ENCODE measurements around the gene PRAMEF12.
"Not testable (repeated sequence)": the region's sequence is repeated elsewhere in the genome, so short reads cannot be mapped to it uniquely, and the experiment has no call there.

The PRAMEF12 gene

GRCh38 chr1:12773438-12773837 is at the start of gene PRAMEF12:
PRAMEF12 (plus strand) TSS chr1:12773738; CDS start chr1:12774868, 1,130 bp downstream.
- no peak within 1 kb of the TSS for H3K4me3 Mint-ChIP-seq
- peaks cover 31 to 53% of the 10 kb centered on the region in 2 donors for H3K27me3 Mint-ChIP-seq
- H3K36me3 Mint-ChIP-seq: no peaks in the 10 kb centered on the region
- no peaks in the 10 kb centered on the region for H3K9me3 Mint-ChIP-seq
- no peaks in the 10 kb centered on the region for H3K4me1 Mint-ChIP-seq
- DNase-seq (no peak), ATAC-seq (replicated peaks) (no peak)
- H3K27ac Mint-ChIP-seq: no peak within 1 kb of the TSS

DNA sequence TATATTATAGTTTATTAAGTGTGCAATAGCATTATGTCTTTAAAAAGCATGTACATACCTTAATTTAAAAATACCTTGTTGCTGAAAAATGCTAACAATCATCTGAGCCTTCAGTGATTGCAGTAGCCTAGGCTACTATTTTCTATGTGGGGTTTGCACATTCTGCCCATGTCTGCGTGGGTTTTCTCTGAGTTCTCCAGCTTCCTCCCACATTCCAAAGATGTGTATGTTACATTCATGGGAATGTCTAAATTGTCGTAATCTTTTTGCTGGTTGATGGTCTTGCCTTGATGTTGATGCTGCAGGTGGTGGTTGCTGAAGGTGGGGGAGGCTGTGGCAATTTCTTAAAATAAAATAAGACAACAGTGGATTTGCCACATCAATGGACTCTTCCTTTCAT is 45.1 kb upstream of the PRAMEF12 start:
- peaks cover 0 to 3% of the 10 kb centered on the region in 2 donors for H3K36me3 Mint-ChIP-seq
- H3K9me3 Mint-ChIP-seq: peaks cover 6 to 26% of the 10 kb centered on the region in 2 donors
- peaks cover 24 to 29% of the 10 kb centered on the region in 2 donors for H3K27me3 Mint-ChIP-seq
- no peak overlapping the region for H3K27ac Mint-ChIP-seq
- no peaks in the 10 kb centered on the region for H3K4me1 Mint-ChIP-seq
- DNase-seq: no peak
- H3K4me3 Mint-ChIP-seq: no peak overlapping the region
- no peak for ATAC-seq (replicated peaks)

DNA sequence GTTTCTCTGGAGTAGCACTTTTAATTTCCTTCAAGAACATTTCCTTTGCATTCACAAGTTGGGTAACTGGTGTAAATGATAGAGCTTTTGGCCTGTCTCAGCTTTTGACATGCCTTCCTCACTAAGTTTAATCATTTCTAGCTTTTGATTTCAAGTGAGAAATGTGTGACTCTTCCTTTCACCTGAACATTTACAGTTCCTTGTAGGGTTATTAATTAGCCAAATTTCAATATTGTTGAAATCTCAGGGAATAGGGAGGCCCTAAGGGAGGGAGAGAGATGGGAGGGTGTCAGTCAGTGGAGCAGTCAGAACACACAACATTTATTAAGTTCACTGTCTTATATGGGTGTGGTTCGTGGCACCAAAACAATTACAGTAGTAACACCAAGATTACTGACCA is 43.4 kb upstream of the PRAMEF12 start:
- H3K27ac Mint-ChIP-seq: no peak overlapping the region
- no peaks in the 10 kb centered on the region for H3K4me1 Mint-ChIP-seq

DNA sequence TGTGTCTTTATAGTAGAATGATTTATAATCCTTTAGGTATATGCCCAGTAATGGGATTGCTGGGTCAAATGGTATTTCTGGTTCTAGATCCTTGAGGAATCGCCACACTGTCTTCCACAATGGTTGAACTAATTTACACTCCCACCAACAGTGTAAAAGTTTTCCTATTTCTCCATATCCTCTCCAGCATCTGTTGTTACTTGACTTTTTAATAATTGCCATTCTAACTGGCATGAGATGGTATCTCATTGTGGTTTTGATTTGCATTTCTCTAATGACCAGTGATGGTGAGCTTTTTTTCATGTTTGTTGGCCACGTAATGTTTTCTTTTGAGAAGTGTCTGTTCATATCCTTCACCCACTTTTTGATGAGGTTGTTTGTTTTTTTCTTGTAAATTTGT is 42.5 kb upstream of the PRAMEF12 start:
- H3K4me1 Mint-ChIP-seq; H3K27ac Mint-ChIP-seq; H3K36me3 Mint-ChIP-seq; ATAC-seq (replicated peaks); H3K4me3 Mint-ChIP-seq; DNase-seq: not testable (repeated sequence)
- Mint-ChIP-seq H3K9me3 (peaks cover 6 to 30% of the 10 kb centered on the region in 2 donors), H3K27me3 (peaks cover 21 to 25% of the 10 kb centered on the region in 2 donors)

More for the DNA sequence above, 43.4 kb upstream of the PRAMEF12 start:
- DNase-seq: no peak
- Mint-ChIP-seq H3K36me3 (peaks cover 0 to 3% of the 10 kb centered on the region in 2 donors), H3K9me3 (peaks cover 6 to 30% of the 10 kb centered on the region in 2 donors), H3K4me3 (no peak overlapping the region), H3K27me3 (peaks cover 25 to 26% of the 10 kb centered on the region in 2 donors)
- ATAC-seq (replicated peaks): no peak

- no peak for ATAC-seq (replicated peaks)
- no peak overlapping the region for H3K27ac Mint-ChIP-seq
- no peak overlapping the region for H3K4me3 Mint-ChIP-seq
- no peaks in the 10 kb centered on the region for H3K4me1 Mint-ChIP-seq
- DNase-seq: no peak
- H3K27me3 Mint-ChIP-seq: peaks cover 42 to 49% of the 10 kb centered on the region in 2 donors
- H3K36me3 Mint-ChIP-seq: peaks cover 2 to 3% of the 10 kb centered on the region in 2 donors
- H3K9me3 Mint-ChIP-seq: peaks cover 15 to 38% of the 10 kb centered on the region in 2 donors
Measured at GRCh38 chr1:12734651-12735050, 38.9 kb upstream of the PRAMEF12 start.

DNA sequence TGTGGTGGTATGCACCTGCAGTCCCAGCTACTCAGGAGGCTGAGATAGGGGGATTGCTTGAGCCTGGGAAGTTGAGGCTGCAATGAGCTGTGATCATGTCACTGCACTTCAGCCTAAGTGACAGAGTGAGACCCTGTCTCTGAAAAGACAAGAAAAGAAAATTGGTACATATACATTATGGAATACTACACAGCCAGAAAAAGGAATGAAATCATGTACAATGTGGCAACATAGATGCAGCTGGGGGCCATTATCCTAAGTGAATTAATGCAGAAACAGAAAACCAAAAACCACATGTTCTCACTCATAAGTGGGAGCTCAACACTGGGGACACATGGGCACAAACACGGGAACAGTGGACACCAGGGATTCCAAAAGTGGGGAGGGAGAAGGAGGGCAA is 34.6 kb upstream of the PRAMEF12 start:
- Mint-ChIP-seq H3K36me3 (peaks cover 0 to 2% of the 10 kb centered on the region in 2 donors), H3K4me1 (no peaks in the 10 kb centered on the region), H3K4me3 (no peak overlapping the region), H3K27me3 (peaks cover 28 to 42% of the 10 kb centered on the region in 2 donors), H3K9me3 (peaks cover 9 to 12% of the 10 kb centered on the region in 2 donors), H3K27ac (no peak overlapping the region)
- no peak for ATAC-seq (replicated peaks)
- DNase-seq: no peak

DNA sequence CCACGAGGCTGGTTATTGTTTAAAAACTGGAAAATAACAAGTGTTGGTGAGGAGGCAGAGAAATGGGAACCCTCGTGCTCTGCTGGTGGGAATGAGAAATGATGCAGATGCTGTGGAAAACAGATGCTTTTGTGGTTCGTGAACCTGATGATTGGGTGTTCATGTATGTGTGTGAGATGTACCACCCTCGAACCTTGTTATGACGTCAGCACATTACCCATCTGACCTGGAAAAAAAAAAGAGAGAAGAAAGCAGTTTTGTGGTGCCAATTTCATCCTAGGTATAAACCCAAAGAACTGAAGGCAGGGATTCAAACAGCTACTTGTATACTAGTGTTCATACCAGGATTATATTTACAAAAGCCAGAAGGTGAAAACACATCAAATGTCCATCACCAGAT is 33.9 kb upstream of the PRAMEF12 start:
- H3K4me1 Mint-ChIP-seq: no peaks in the 10 kb centered on the region
- ATAC-seq (replicated peaks) (no peak), DNase-seq (no peak)
- peaks cover 0 to 2% of the 10 kb centered on the region in 2 donors for H3K36me3 Mint-ChIP-seq
- H3K9me3 Mint-ChIP-seq: peaks cover 9 to 12% of the 10 kb centered on the region in 2 donors
- H3K27ac Mint-ChIP-seq: no peak overlapping the region
- H3K4me3 Mint-ChIP-seq: no peak overlapping the region
- peaks cover 31 to 45% of the 10 kb centered on the region in 2 donors for H3K27me3 Mint-ChIP-seq

DNA sequence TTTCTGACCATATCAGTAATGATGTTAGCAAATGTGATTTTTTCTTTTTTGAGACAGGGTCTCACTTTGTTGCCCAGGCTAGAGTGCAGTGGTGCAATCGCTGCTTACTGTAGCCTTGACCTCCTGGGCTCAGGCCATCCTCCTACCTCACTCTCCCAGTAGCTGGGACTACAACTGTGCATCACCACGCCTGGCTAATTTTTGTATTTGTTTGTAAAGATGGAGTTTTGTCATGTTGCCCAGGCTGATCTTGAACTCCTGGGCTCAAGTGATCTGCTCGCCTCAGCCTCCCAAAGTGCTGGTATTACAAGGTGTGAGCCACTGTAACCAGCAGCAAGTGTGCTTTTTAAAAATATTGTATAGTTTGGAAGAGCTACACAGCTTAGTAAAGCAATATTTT is 31.6 kb upstream of the PRAMEF12 start:
- no peak for ATAC-seq (replicated peaks)
- Mint-ChIP-seq H3K4me1 (no peaks in the 10 kb centered on the region), H3K27ac (peak overlapping the region; percentile 26), H3K36me3 (no peaks in the 10 kb centered on the region), H3K4me3 (no peak overlapping the region), H3K9me3 (peaks cover 5 to 6% of the 10 kb centered on the region in 2 donors), H3K27me3 (peaks cover 32 to 45% of the 10 kb centered on the region in 2 donors)
- DNase-seq: no peak

DNA sequence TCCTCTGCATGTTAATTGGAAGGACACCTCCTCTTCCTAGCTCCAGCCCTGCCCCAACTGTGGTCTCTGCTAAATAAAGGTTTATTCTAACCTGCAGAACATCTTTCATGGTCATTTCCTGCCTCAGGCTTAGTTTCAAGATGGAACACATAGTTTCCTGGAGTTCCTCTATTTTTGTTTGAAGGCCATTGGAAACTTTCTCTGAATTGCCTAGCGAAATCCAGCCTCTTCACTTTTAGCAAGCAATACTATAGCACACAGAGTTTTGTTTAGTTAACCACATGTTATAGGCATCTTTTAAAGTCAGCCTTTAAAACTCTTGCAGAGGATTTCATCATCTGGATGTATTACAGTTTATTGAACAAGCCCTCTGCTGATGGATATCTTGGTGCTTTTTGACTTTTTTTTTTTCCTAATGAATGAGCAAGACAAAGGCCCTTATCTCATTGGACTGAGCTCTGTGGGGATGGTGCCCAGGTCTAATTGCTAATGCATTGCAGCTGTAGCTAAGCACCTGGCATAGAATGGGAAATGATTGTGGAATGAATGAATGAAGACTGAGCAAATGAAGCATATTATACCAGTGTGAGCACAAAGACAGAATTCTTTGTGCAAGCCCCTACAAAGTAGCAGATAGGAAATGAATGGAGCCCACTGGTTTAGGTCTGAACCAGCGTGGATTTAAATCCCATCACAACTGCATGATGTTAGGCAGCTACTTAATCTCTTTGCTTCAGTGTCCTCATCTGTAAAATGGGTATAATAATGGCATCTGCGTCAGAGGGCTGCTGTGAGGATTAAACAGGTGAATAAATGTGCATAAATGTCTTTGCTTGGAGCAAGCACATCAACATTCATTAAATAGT is 28.2 kb upstream of the PRAMEF12 start:
- H3K4me1 Mint-ChIP-seq: no peaks in the 10 kb centered on the region
- H3K27me3 Mint-ChIP-seq: peaks cover 20 to 28% of the 10 kb centered on the region in 2 donors
- H3K9me3 Mint-ChIP-seq: peaks cover 17 to 18% of the 10 kb centered on the region in 2 donors
- no peak overlapping the region for H3K27ac Mint-ChIP-seq
- no peaks in the 10 kb centered on the region for H3K36me3 Mint-ChIP-seq
- H3K4me3 Mint-ChIP-seq: no peak overlapping the region
- DNase-seq: no peak
- no peak for ATAC-seq (replicated peaks)

DNA sequence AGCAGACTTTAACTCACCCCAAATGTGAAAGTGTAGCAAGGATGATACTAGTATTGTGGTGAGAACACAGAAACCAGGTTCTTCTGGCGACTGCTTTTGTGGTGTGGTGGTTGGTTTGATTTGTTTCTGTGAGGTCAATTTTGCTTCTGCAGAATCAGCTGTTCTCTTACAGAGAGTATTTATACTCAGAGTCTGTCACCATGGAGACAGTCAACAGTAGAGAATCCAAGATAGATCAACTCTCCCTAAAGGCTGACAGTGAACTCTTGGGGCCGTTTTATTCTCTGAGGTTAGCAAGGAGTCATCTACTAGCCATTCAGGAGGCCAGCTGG is 27.6 kb upstream of the PRAMEF12 start, which contains the start of gene CFAP107:
TSS of gene CFAP107 (plus strand) at position 209 of the 332 bp plus-strand sequence. CDS start 231 bp downstream, outside the sequence.
- H3K27ac Mint-ChIP-seq: no peak within 1 kb of the TSS
- DNase-seq: no peak
- H3K4me3 Mint-ChIP-seq: no peak within 1 kb of the TSS
- ATAC-seq (replicated peaks): peak; percentile 19 to 22
- H3K4me1 Mint-ChIP-seq: no peaks in the 10 kb centered on the region
- H3K27me3 Mint-ChIP-seq: peaks cover 24 to 34% of the 10 kb centered on the region in 2 donors
- H3K36me3 Mint-ChIP-seq: no peaks in the 10 kb centered on the region
- peaks cover 17 to 21% of the 10 kb centered on the region in 2 donors for H3K9me3 Mint-ChIP-seq

DNA sequence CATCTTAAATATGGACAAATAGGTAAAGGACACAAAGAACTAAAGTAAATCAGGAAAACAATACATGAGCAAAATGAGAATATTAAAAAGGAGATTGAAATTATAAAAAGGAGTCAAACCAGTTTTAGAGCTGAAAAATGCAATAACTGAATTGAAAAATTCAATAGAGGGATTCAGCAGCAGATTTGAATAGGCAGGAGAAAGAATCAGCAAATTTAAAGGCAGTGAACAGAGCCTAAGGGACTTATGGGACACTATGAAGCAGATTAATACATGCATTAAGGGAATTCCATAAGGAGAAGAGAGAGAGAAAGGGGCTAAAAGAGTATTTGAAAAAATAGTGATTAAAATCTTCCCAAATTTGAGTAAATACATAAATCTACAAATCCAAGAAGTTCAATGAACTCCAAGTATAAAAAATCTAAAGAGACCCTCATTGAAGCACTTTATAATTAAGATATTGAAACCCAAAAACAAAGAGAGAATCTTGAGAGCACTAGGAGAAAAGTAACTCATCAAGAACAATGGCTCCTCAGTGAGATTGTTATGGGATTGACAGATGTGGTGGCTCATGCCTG is 24.7 kb upstream of the PRAMEF12 start:
- no peaks in the 10 kb centered on the region for H3K4me1 Mint-ChIP-seq
- H3K27ac Mint-ChIP-seq: no peak overlapping the region
- H3K4me3 Mint-ChIP-seq: no peak overlapping the region
- ATAC-seq (replicated peaks) (no peak), DNase-seq (no peak)
- peaks cover 17 to 22% of the 10 kb centered on the region in 2 donors for H3K9me3 Mint-ChIP-seq
- peaks cover 24 to 38% of the 10 kb centered on the region in 2 donors for H3K27me3 Mint-ChIP-seq
- H3K36me3 Mint-ChIP-seq: no peaks in the 10 kb centered on the region

- H3K27ac Mint-ChIP-seq: no peak overlapping the region
- ATAC-seq (replicated peaks) (no peak), DNase-seq (no peak)
- H3K36me3 Mint-ChIP-seq: no peaks in the 10 kb centered on the region
- peaks cover 0 to 6% of the 10 kb centered on the region in 2 donors for H3K9me3 Mint-ChIP-seq
- no peaks in the 10 kb centered on the region for H3K4me1 Mint-ChIP-seq
- no peak overlapping the region for H3K4me3 Mint-ChIP-seq
- H3K27me3 Mint-ChIP-seq: peaks cover 17 to 29% of the 10 kb centered on the region in 2 donors
Measured at GRCh38 chr1:12754738-12755137, 18.8 kb upstream of the PRAMEF12 start.

DNA sequence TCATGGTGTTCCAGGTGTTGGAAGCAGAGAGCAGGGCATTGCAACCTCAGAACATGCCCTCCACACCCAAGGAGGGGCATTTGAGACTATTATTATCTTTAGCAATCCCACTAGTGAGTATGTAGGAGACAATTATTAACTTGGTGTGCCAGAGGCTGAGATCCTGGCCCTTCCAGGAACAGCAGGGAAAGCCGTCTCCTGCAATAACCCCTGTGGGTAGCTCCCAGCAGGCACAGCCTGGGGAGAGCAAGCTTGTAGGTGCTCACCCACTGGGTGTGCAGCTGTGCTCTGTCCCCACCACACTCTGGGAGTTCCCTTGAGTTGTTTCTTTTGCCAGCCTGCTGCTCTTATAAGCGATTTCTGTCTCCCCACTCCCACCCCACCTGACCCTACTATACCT is 17.3 kb upstream of the PRAMEF12 start:
- DNase-seq (no peak), ATAC-seq (replicated peaks) (no peak)
- H3K4me3 Mint-ChIP-seq: no peak overlapping the region
- H3K4me1 Mint-ChIP-seq: no peaks in the 10 kb centered on the region
- no peaks in the 10 kb centered on the region for H3K36me3 Mint-ChIP-seq
- H3K27me3 Mint-ChIP-seq: peaks cover 14 to 17% of the 10 kb centered on the region in 2 donors
- H3K27ac Mint-ChIP-seq: no peak overlapping the region
- H3K9me3 Mint-ChIP-seq: no peaks in the 10 kb centered on the region

DNA sequence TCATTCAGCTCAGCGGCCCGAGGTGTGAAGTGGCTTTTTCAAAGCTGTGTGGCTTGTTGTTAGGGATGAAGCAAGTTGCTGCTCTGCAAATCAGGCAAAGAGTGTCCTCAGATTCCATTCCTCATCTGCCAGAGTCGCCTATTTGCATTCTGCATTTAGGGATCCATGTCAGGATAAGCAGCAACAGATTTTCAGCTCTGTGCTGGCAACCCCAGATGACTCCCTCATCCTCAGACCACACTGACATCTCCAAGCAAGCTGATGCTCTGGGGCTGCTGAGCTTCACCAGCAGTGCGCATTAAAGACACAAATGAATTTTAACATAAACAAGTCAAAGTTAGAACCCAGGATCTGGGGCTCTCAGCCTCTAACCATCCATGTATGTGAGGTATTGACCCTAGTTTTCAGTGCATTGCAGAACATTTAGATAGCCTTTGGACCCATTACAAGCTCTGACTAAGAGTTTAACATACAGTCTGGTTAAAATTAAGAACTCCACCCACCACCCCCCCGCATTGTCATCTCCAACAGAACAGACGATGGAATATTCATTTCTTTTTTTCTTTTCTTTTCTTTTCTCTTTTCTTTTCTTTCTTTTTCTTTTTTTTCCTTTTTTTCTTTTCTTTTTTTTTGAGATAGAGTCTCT is 16.6 kb upstream of the PRAMEF12 start:
- H3K9me3 Mint-ChIP-seq: no peaks in the 10 kb centered on the region
- no peak overlapping the region for H3K27ac Mint-ChIP-seq
- no peaks in the 10 kb centered on the region for H3K4me1 Mint-ChIP-seq
- H3K27me3 Mint-ChIP-seq: peaks cover 14 to 17% of the 10 kb centered on the region in 2 donors
- no peak for ATAC-seq (replicated peaks)
- no peak for DNase-seq
- no peak overlapping the region for H3K4me3 Mint-ChIP-seq
- no peaks in the 10 kb centered on the region for H3K36me3 Mint-ChIP-seq
